GM12891 (cell line): ENCODE data around the gene AKAP10.

Experiments used
- DNase-seq: peaks from one replicate; pipeline ENCODE4 v3.0.0; 2011; ENCODE audit warnings: low spot score; ENCODE audit not compliant: insufficient read length
- FAIRE-seq: peaks from 2 replicates; lab custom pipeline; 2011; peaks lifted over from hg19 to GRCh38; lab: Jason Lieb, UNC
- PAX5 ChIP-seq: IDR thresholded peaks from 2 replicates; pipeline ENCODE4 v1.6.1; 2011; ENCODE audit warnings: low read length, moderate library complexity, mild to moderate bottlenecking; ENCODE audit not compliant: insufficient read depth, severe bottlenecking
- POLR2A ChIP-seq: IDR thresholded peaks from 2 replicates; pipeline ENCODE4 v1.6.1; 2011; ENCODE audit warnings: low read depth, low read length, control low read depth
- POLR2AphosphoS5 ChIP-seq: IDR thresholded peaks from 2 replicates; pipeline ENCODE4 v1.6.1; 2011; ENCODE audit warnings: low read depth, low read length, control low read depth
- POU2F2 ChIP-seq: IDR thresholded peaks from 2 replicates; pipeline ENCODE4 v1.6.1; 2011; ENCODE audit warnings: low read depth, mild to moderate bottlenecking, control low read depth, low read length, moderate library complexity
- SPI1 ChIP-seq: IDR thresholded peaks from 2 replicates; pipeline ENCODE4 v1.6.1; 2011; ENCODE audit warnings: low read depth, low read length, control low read depth
- TAF1 ChIP-seq: IDR thresholded peaks from 2 replicates; pipeline ENCODE4 v1.6.1; 2011; ENCODE audit warnings: low read depth, low read length, control low read depth

The AKAP10 gene

GRCh38 chr17:20008242-20009051 lies 30.8 kb upstream of the AKAP10 start:
- DNase-seq (peak; percentile 25), FAIRE-seq (no peak)
- TF ChIP-seq POU2F2 (no peak), TAF1 (no peak), SPI1 (no peak), POLR2A (no peak), POLR2AphosphoS5 (no peak), PAX5 (no peak)

- FAIRE-seq (no peak), DNase-seq (no peak)
- TF ChIP-seq POLR2AphosphoS5, result no peak
- no peak for TF ChIP-seq TAF1
- TF ChIP-seq POLR2A, result no peak
- no peak for TF ChIP-seq SPI1
- TF ChIP-seq PAX5, result no peak
Observed at GRCh38 chr17:19996502-19996901, 18.9 kb upstream of the AKAP10 start.

GRCh38 chr17:19996086-19996485 lies 18.5 kb upstream of the AKAP10 start:
- DNase-seq, result no peak
- TF ChIP-seq POLR2A (no peak), POLR2AphosphoS5 (no peak), SPI1 (no peak), PAX5 (no peak), POU2F2 (no peak), TAF1 (no peak)
- FAIRE-seq, result no peak

DNA sequence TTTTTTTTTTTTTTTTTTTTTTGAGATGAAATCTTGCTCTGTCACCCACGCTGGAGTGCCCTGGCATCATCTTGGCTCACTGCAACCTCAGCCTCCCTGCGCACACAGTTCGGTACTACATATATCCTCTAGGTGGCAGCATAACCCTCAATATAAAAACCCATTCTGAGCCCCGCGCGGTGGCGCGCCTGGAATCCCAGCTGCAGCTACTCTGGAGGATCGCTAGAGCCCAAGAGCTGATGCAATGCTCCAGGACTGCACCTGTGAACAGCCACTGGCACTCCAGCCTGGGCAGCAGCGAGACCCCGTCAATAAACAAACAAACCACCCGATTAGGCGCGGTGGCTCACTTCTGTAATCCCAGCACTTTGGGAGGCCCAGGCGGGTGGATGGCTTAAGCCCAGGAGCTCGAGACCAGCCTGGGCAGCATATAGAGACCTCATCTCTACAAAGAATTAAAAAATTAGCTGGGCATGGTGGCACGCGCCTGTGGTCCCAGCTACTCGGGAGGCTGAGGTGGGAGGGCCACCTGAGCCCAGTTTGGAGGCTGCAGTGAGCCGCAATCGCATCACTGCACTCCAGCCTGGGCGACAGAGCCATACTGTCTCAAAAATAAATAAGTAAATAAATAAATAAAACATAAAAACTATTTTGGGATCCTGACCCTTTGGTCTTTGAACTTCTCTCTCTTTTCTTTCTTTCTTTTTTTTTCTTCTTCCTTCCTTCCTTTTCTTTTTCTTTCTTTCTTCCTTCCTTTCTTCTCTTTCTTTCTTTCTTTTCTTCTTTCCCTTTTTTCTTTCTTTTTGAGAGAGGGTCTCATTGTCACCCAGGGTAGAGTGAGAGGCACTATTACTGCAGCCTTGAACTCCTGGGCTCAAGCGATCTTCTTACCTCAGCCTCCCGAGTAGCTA lies 15.4 kb upstream of the AKAP10 start:
- DNase-seq (peak; percentile 40), FAIRE-seq (peak; percentile 98)
- no peak for TF ChIP-seq POLR2A
- no peak for TF ChIP-seq POU2F2
- no peak for TF ChIP-seq SPI1
- TF ChIP-seq POLR2AphosphoS5, result no peak
- TF ChIP-seq TAF1, result no peak
- TF ChIP-seq PAX5, result no peak

DNA sequence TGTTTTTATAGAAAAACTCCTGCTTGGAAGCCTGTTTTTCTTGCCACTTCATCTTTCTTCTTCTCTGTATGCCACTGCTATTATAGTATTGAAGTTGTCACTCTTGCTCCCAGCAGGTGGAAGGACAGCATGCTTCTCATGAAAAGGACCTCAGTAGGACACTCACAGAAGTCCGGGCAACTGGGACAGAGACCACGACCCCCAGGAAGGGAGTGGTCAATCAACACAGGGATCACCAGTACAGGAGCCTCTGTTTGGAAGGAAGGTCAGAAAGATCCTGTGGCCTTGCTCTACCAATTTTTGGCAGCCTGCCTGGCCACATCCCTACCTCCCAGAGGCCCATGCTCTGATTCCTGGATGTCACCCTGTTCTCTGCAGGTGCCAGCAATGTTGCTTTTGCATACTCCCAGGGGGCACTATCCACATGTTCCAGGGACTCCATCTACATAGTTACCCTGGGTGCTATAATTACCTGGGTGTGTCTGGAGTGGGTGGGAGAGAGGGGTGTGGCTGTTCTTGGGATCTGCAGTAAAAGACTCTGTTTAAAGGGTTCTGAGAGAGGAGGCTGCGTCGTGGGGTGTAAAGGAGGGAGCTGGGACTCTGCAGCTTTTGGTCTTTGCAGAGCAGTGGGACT lies 13.7 kb upstream of the AKAP10 start:
- TF ChIP-seq POLR2AphosphoS5 (no peak), TAF1 (no peak), PAX5 (no peak)
- DNase-seq (no peak), FAIRE-seq (no peak)

- DNase-seq (no peak), FAIRE-seq (no peak)
- no peak for TF ChIP-seq TAF1
- TF ChIP-seq POLR2AphosphoS5, result no peak
- TF ChIP-seq SPI1, result no peak
- TF ChIP-seq POLR2A, result no peak
- TF ChIP-seq POU2F2, result no peak
- TF ChIP-seq PAX5, result no peak
Observed at GRCh38 chr17:19987897-19988296, 10.3 kb upstream of the AKAP10 start.

DNA sequence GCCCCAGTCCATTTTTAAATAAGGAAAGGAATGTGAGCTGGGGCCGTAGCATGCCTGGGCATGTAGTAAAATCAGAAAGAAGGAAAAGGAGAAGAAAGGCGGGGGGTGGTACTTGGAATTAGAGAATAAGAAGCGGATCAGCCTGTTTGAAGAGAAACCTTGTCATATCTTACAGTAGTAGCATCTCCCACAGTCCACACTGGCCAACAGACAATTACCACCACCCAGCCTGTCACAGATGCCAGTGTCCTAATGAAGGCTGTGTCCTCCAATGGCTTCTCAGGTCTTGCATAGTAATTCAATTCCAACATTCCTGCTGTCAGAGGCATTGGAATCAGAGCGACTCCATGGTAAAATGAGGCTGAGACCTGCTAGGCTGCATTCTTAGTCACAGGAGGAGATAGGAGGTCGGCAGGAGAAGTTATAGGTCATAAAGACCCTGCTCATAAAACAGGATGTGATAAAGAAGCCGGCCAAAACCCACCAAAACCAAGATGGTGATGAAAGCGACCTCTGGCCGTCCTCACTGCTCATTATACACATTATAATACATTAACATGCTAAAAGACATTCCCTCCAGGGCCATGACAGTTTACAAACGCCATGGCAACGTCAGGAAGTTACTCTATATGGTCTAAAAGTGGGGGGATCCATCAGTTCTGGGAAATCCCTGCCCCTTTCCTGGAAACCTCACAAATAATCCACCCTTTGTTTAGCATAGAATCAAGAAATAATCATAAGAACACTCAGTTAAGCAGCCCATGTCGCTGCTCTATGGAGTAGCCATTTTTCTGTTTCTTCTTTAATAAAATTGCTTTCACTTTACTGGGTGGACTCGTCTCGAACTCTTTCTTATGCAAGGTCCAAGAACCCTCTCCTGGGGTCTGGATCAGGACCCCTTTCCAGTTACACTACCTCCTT lies 9.6 kb upstream of the AKAP10 start:
- FAIRE-seq (no peak), DNase-seq (no peak)
- TF ChIP-seq TAF1 (no peak), SPI1 (no peak), POLR2AphosphoS5 (no peak), PAX5 (no peak), POU2F2 (no peak), POLR2A (no peak)

DNA sequence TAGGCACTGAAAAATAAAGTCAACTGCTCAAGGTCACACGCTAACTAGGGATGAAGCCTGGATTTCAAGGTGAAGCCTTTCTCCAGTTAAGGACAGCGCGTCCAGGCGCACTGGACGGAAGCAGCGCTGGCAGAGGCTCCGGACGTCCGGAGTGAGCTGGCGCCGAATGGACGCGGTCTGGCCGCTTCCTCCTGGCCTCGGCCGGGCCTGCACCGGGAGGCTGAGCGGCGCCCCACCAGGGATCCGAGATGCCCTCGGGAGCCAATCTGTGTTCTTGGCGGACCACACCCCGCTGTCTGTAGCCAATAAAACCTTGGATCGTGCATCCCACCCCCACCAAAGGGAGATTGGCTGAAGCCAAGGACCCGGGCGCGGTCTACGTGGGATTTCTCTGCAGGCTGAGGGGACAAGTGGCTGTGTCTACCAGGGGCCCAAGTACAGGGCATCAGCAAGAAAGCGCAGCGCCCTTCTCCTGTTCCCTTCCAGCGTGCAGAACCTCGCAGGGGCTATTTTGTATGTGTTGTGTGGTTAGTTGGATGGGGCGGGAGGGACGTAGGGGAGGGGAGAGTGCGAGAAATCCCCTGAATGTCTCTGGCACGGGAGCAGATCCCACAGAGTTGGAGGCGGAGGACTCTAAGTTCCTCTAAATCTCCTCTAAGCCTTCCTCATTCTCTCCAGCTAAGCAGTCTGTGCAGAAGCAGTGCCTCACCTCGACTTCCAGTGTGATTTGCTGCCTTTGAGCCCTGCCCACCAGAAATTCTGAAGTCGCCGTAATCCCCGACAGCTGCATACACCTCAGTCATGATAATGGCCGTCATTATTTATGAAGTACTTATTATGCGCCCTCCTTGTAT lies 2.5 kb upstream of the AKAP10 start:
- TF ChIP-seq POLR2AphosphoS5, result no peak
- TF ChIP-seq POU2F2, result no peak
- TF ChIP-seq TAF1, result no peak
- TF ChIP-seq POLR2A, result no peak
- no peak for TF ChIP-seq SPI1
- TF ChIP-seq PAX5, result no peak
- no peak for DNase-seq
- no peak for FAIRE-seq
